ENCODE results near the gene SNX9.
A peak's percentile ranks its signal among the peaks of the same experiment; 100 is the strongest.

SNX9 gene

DNA sequence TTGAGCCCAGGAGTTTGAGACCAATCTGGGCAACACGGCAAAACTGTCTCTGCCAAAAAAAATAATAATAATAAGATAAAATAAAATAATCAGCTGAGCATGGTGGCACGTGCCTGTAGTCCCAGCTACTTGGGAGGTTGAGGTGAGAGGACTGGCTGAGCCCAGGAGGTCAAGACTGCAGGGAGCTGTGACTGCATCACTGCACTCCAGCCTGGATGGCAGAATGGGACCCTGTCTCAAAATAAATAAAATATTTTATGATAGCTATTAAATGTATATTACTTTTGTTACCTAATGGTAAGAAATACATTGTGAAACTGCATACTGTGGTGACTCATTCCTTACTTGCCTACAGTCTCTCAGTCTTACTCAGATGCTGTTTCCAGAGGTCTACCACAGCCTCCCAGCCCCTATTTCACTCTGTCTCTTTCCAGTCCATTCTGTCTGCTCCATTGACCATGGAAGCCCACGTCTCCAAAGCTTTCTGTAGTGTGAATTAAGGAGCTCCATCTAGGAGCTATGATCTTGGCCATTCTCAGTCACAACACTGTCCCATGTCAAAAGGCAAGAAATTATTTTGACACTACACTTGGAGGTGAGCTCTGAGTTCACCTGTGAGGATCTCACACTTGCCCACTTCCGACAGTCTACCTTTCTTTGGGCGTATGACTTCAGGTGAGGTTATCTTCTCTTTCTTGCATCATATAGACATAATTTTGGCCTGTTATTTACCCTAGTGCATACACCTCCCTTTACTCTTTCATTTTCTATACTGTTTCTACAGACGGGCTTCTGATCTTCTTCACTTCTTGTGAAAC is 22.4 kb upstream of the SNX9 start:
- TF ChIP-seq, protein P1, sequence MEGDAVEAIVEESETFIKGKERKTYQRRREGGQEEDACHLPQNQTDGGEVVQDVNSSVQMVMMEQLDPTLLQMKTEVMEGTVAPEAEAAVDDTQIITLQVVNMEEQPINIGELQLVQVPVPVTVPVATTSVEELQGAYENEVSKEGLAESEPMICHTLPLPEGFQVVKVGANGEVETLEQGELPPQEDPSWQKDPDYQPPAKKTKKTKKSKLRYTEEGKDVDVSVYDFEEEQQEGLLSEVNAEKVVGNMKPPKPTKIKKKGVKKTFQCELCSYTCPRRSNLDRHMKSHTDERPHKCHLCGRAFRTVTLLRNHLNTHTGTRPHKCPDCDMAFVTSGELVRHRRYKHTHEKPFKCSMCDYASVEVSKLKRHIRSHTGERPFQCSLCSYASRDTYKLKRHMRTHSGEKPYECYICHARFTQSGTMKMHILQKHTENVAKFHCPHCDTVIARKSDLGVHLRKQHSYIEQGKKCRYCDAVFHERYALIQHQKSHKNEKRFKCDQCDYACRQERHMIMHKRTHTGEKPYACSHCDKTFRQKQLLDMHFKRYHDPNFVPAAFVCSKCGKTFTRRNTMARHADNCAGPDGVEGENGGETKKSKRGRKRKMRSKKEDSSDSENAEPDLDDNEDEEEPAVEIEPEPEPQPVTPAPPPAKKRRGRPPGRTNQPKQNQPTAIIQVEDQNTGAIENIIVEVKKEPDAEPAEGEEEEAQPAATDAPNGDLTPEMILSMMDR (IDR thresholded peaks at IDR 0.05; ENCODE audit: extremely low read depth, insufficient read depth, missing control alignments) = no peak
- peak; percentile 60 for DNase-seq (ENCODE audit: low spot score)
- in situ Hi-C loops (cut with MboI; ENCODE audit: low pct_unique_long_range_greater_than_20kb, low sequenced_read_pairs, unreplicated experiment) = no loop called here

DNA sequence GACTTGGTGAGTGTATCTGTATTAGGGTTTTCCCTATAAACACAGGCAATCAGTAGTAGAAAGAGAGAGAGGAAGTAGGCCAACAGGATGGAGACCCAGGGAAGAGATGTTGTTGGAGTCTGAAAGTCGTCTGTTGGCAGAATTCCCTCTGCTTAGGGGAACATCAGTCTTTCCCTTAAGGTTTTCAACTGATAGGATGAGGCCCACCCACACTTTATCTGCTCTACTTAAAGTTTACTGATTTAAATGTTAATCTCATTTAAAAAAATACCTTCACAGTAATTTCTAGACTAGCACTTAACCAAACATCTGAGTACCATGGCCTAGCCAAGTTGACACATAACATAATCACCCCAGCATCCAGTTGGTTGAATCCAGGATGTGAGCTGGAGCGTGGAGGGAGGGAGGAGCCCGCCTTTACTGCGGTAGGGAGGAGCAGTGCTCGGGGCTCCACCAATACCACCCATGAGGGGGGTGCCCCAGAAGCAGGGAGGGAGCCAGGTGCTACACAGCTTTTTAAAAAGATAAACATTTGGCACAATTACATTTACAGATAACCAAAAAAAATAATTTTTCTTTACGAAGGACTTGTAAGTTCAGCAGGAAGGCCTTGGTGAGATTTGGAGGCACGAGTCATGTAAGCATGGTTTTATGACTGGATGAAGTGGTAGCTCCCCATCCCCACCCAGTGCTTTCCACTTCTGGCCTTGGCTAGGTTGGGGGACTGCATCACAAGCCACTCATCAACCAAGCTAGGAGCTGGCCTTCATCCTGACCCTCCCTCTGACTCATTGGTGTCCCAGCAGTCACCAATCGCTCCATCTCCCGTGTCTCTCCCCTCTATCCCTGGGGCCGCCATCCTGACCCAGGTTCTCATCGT is 18.4 kb upstream of the SNX9 start:
- TF ChIP-seq, protein P1 (IDR thresholded peaks at IDR 0.05; ENCODE audit: extremely low read depth, insufficient read depth, missing control alignments) = no peak
- in situ Hi-C loops (cut with MboI; ENCODE audit: low pct_unique_long_range_greater_than_20kb, low sequenced_read_pairs, unreplicated experiment) = no loop called here
- no peak for DNase-seq (ENCODE audit: low spot score)

DNA sequence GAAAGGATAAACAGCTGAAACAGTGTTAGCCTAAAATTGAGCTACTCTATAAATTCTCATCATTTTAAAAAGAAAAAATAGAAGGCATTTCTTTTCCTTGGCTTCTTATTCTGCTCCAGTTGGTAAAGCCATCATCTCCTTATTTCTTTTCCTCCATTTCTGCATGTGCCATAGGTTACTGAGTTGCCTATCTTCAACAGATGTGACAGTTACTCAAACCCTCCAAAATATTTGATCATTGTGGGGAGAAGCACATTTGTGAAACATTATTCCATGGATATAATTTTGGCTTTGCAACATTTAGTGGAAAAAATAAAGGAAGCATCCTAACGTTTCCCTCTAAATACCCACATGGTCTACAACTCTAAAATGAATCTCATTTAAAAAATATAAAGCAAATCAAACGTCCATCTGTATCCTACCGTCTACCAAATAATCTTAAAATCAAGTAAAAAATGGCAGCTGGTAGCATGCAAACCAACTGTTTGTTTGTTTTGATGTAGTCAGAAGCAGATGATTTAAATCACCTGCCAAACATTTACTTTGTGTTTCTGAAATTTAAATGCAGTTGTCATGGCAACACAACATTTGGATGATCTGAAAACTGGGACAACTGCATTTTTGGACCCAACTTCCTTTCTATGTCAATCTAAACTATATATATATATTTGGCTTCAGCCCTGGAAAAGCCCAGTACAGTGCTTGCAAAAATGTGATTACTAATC is 16.8 kb upstream of the SNX9 start:
- in situ Hi-C loops (cut with MboI; ENCODE audit: low pct_unique_long_range_greater_than_20kb, low sequenced_read_pairs, unreplicated experiment) = no loop called here
- no peak for DNase-seq (ENCODE audit: low spot score)
- TF ChIP-seq, protein P1 (IDR thresholded peaks at IDR 0.05; ENCODE audit: extremely low read depth, insufficient read depth, missing control alignments) = no peak

DNA sequence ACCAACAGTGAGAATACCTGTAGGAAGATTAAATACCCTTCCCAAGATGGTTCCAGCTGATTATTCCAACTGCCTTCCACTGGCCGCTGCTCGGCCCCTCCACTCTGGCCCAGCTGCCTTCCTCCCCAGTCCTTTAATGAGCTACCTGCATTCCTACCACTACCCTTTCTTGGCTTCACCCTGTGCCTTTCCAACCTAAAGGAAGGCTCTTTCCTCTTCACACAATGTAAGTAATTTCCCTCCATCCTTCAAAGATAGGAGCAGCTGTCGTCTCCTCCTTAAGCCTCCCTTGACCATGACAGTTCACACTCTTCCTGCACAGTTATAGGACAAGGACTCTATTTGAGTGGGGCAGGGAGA is 16.2 kb upstream of the SNX9 start:
- in situ Hi-C loops (cut with MboI; ENCODE audit: low pct_unique_long_range_greater_than_20kb, low sequenced_read_pairs, unreplicated experiment) = no loop called here
- DNase-seq (ENCODE audit: low spot score) = no peak

DNA sequence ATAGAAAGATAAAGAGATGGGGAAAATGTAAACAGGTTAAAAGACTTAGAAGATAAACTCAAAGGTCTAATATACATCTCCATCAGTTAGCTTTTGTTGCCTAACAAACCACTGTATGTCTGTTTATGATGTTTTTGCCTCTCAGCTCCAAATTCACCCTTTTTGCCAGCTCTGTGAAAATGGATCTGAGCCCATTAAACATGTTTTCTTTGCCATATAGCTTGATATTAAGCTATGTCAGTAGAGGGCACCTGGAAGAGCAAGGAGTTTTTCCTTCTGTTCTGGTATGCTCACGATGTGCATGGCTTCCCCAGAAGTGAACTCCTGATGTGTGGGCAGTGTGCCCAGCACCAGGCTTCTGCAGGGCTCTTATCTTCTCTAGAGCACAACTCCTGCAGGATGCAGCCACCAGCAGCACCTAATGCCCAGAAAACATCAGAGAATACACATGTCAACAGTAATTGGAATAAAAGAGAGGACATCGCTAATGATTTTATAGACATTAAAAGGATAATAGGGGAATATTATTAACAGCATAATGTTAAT is 14.6 kb upstream of the SNX9 start:
- TF ChIP-seq, protein P1 (IDR thresholded peaks at IDR 0.05; ENCODE audit: extremely low read depth, insufficient read depth, missing control alignments) = no peak
- in situ Hi-C loops (cut with MboI; ENCODE audit: low pct_unique_long_range_greater_than_20kb, low sequenced_read_pairs, unreplicated experiment) = no loop called here
- DNase-seq (ENCODE audit: low spot score) = no peak

More for the DNA sequence above, 16.2 kb upstream of the SNX9 start:
- TF ChIP-seq, protein P1 (IDR thresholded peaks at IDR 0.05; ENCODE audit: extremely low read depth, insufficient read depth, missing control alignments) = no peak

DNA sequence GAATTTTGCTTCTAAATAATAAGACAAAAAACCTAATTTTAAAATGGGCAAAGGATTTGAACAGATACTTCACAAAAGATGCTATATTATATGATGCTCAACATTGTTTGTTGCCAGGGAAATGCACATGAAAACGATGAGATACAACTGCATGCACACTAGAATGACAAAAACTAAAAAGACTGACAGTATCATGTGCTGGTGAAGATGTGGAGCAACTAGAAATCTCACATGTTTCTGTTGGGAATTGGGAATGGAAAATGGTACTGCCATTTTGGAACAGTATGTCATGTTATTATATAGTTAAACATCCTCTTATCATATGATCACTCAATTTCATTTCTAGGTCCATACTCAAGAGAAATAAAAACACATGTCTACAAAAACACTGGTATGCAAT is 13.4 kb upstream of the SNX9 start:
- TF ChIP-seq, protein P1 (IDR thresholded peaks at IDR 0.05; ENCODE audit: extremely low read depth, insufficient read depth, missing control alignments) = no peak
- in situ Hi-C loops (cut with MboI; ENCODE audit: low pct_unique_long_range_greater_than_20kb, low sequenced_read_pairs, unreplicated experiment) = no loop called here
- no peak for DNase-seq (ENCODE audit: low spot score)

Data from GM13977 (cell line).